ENCODE data around the gene ARRB1.

The ARRB1 gene

DNA sequence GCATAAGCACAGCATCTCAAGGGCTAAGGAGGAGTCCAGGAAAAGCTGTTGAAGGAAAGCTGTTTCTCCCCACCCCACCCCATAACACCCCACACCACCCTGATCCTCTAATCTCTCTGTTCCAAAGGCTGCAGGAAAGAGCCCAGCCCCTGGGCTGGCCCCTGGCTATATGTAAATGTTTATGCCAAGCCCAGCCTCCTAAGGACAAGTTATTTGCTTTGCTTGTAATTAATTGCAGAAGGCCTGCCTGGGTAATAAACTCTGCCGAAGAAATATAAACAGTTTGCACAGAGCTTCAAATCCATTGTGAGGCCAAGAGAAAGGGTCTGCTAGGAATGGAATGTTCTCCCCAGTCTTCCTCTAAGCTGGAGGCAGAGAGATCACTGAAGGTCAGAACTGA lies 21.2 kb downstream of the ARRB1 start:
- H3K36me3 ChIP-seq (ENCODE audit: control insufficient read depth, insufficient read depth, low read length): no peaks in the 10 kb centered on the region
- TF ChIP-seq CTCF (IDR thresholded peaks at IDR 0.05; ENCODE audit: insufficient read depth, low read length, poor library complexity, severe bottlenecking): no peak
- no peak overlapping the region for H3K4me3 ChIP-seq (replicated peaks; ENCODE audit: low read depth, low read length)
- no peak for DNase-seq (ENCODE audit: extremely low read depth, insufficient read length)
- H3K27me3 ChIP-seq (replicated peaks; ENCODE audit: control insufficient read depth, insufficient read depth, low read length): no peaks in the 10 kb centered on the region

GRCh38 chr11:75328426-75329277 lies 22.8 kb downstream of the ARRB1 start:
- H3K36me3 ChIP-seq (ENCODE audit: control insufficient read depth, insufficient read depth, low read length): no peaks in the 10 kb centered on the region
- peak; percentile 51 for TF ChIP-seq CTCF (IDR thresholded peaks at IDR 0.05; ENCODE audit: insufficient read depth, low read length, poor library complexity, severe bottlenecking)
- no peak for DNase-seq (ENCODE audit: extremely low read depth, insufficient read length)
- H3K27me3 ChIP-seq (replicated peaks; ENCODE audit: control insufficient read depth, insufficient read depth, low read length): no peaks in the 10 kb centered on the region
- H3K4me3 ChIP-seq (replicated peaks; ENCODE audit: low read depth, low read length): no peak overlapping the region

- no peaks in the 10 kb centered on the region for H3K27me3 ChIP-seq (replicated peaks; ENCODE audit: control insufficient read depth, insufficient read depth, low read length)
- no peaks in the 10 kb centered on the region for H3K36me3 ChIP-seq (ENCODE audit: control insufficient read depth, insufficient read depth, low read length)
- H3K4me3 ChIP-seq (replicated peaks; ENCODE audit: low read depth, low read length): no peak overlapping the region
- DNase-seq (ENCODE audit: extremely low read depth, insufficient read length): no peak
- TF ChIP-seq CTCF (IDR thresholded peaks at IDR 0.05; ENCODE audit: insufficient read depth, low read length, poor library complexity, severe bottlenecking): no peak
Observed at GRCh38 chr11:75326439-75326810, 25.0 kb downstream of the ARRB1 start.

- Histone ChIP-seq H3K4me3 (replicated peaks; ENCODE audit: low read depth, low read length) (no peak overlapping the region), H3K36me3 (ENCODE audit: control insufficient read depth, insufficient read depth, low read length) (no peaks in the 10 kb centered on the region), H3K27me3 (replicated peaks; ENCODE audit: control insufficient read depth, insufficient read depth, low read length) (no peaks in the 10 kb centered on the region; the same call in 1 of the 2 replicates)
- no peak for TF ChIP-seq CTCF (IDR thresholded peaks at IDR 0.05; ENCODE audit: insufficient read depth, low read length, poor library complexity, severe bottlenecking)
- no peak for DNase-seq (ENCODE audit: extremely low read depth, insufficient read length)
Observed at GRCh38 chr11:75325713-75326438, 25.6 kb downstream of the ARRB1 start.

GRCh38 chr11:75324740-75325139 lies 26.7 kb downstream of the ARRB1 start:
- no peak for TF ChIP-seq CTCF (IDR thresholded peaks at IDR 0.05; ENCODE audit: insufficient read depth, low read length, poor library complexity, severe bottlenecking)
- H3K4me3 ChIP-seq (replicated peaks; ENCODE audit: low read depth, low read length): no peak overlapping the region
- no peaks in the 10 kb centered on the region; the same call in 1 of the 2 replicates for H3K27me3 ChIP-seq (replicated peaks; ENCODE audit: control insufficient read depth, insufficient read depth, low read length)
- H3K36me3 ChIP-seq (ENCODE audit: control insufficient read depth, insufficient read depth, low read length): no peaks in the 10 kb centered on the region
- DNase-seq (ENCODE audit: extremely low read depth, insufficient read length): no peak

Data from GM06990 (cell line).